Epithelial cell of prostate (primary cell): Measurements from ENCODE around the gene B3GLCT.

Experiments used
- DNase-seq: peaks from one replicate; pipeline ENCODE4 v3.0.0-alpha.2; 2011; ENCODE audit warnings: low read depth, low spot score
- H3K27ac ChIP-seq: fragments of 450-650 bp; 2 replicates; pipeline ENCODE4 v1.5.1; 2017; ENCODE audit warnings: mild to moderate bottlenecking

B3GLCT gene

GRCh38 chr13:31263346-31263745 lies 63.6 kb downstream of the B3GLCT start:
- H3K27ac ChIP-seq = no peak overlapping the region
- no peak for DNase-seq

DNA sequence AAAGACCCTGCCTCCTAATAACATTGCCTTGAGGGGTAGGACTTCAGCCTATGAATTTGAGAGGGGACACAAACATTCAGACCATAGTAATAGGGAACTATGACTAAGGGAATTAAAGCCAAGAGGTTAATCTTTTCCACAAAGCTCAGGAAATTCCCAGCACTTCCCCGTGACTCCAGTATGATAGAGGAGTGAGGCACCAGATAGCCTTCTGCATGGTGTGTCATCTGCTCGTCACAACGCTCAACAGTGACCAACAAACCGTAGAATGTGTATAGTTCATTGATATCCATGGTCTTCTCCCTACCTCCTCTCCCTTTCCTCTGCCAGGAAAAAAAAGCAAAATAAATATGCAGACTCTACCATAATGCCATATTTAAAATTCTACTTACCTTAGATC lies 64.4 kb downstream of the B3GLCT start:
- no peak for DNase-seq
- H3K27ac ChIP-seq = no peak overlapping the region

DNA sequence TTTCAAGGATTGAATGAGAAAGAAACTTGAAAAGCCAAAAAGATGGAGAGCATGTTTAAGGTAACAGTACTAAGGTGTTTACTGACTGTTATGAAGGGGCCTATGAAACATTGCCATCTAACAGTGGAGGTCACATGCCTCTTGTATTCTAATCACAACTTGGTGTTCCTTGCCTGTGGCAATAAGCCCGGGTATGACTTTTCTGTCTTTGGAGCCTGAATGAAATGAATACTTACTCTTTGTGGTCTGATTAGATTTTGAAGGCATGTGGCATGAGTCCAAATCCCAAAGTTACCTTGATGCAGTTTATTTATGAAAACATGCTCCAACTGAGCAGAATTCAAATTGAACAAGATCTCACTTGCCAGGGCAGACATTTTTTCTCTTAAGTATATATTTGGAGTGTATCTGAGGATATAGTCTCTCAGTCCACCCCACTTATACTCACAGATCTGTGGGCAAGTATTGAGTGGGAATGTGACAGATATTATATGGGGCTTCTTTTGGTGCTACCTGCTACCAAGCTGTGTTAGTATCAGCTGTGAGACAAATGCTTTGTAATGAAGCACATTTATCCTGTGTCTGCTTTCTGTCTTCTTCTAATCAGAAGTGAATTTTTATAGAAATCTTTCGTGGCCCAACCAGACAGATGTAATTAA lies 67.5 kb downstream of the B3GLCT start:
- DNase-seq = peak; percentile 27
- no peak overlapping the region for H3K27ac ChIP-seq

DNA sequence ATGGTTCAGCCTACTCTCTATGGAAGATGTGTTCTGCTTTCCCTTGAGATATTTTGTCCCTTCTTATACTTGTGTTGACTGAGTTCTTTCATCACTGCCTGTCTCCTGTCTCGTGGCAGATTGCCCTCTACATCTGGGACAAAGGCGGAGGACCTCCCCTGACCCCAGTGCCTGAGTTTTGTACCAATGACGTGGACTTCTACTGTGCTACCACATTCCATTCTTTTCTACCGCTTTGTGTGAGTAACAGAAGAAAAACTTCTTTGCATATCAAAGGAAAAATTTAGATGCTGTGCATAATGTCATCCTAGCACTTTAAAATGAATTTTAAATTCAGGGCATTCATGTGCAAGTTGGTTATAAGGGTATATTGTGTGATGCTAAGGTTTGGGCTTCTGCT lies 74.6 kb downstream of the B3GLCT start:
- DNase-seq = no peak

DNA sequence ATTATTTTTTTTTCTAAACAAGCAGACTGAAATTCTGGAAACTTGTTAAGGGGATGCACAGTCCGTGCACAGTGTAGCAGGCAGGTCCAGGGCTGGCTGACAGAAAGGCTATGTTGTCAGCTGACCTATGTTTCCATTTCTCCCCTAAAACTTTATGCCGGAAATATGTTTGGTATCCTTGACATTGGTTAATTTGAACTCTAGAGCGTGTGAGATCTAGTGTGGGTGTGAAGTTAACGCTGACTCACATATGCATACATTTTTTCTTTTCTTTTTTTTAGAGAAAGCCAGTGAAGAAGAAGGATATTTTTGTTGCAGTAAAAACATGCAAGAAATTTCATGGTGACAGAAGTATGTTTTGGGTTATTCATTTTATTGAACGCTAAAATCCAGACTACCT lies 76.6 kb downstream of the B3GLCT start:
- no peak overlapping the region for H3K27ac ChIP-seq
- no peak for DNase-seq

More for the DNA sequence above, 74.6 kb downstream of the B3GLCT start:
- no peak overlapping the region for H3K27ac ChIP-seq

GRCh38 chr13:31278869-31279268 lies 79.1 kb downstream of the B3GLCT start:
- DNase-seq = no peak
- H3K27ac ChIP-seq = no peak overlapping the region

DNA sequence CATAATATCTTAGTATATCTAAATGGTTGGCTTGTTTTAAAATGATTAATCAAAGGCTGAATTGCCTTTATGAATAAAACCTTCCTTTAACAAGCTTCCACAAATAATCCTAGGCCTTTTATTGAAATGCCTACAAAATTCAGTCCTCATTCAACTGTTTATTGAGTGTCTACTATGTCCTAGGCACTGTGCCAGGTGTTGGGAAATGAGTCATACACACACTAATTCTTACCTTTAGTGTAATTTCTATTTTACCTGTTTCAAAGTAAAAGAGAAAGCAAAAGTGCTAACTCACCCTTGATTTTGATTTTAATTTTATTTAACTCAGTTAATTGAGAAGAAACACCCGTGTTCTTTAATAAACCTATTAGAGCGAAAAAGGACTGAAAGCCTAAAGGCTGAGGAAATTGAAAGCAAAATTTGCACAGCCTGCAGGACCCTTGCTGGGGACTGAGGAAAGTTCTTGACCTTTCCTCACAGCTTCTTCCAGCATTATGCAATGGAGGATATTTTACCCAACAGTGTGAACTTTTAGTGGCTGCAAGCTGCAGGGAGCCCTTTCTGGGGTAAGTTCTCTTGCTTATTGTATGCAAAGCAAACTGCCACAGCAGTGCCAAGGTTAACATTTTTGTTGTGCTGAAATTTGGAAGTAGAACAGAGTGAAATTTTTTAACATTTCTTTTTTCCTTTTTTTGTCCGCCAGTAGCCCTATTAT lies 83.1 kb downstream of the B3GLCT start:
- no peak overlapping the region for H3K27ac ChIP-seq
- DNase-seq = no peak

- no peak overlapping the region for H3K27ac ChIP-seq
Observed at GRCh38 chr13:31286930-31287329, 87.2 kb downstream of the B3GLCT start.

DNA sequence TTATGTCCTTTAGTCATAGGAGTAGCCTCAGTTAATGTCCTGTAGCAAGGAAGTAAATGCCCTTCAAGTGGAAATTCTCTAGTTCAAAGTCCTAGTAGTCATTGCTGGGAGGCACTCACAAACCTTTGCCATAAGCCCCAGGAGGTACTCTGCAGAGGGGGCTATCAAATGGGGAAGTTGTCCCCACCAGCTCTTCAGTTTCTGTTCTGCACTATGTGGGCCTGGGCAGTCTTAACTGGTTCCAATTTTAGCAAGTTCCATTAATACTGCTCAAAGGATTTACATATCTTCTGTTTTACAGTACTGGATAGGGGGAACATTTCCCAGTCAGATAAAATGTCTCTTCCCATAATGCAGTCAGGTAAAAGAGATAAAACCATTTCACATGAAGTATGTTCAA lies 101.3 kb downstream of the B3GLCT start:
- no peak for DNase-seq
- H3K27ac ChIP-seq = no peak overlapping the region

More at GRCh38 chr13:31286930-31287329, 87.2 kb downstream of the B3GLCT start:
- DNase-seq = no peak

DNA sequence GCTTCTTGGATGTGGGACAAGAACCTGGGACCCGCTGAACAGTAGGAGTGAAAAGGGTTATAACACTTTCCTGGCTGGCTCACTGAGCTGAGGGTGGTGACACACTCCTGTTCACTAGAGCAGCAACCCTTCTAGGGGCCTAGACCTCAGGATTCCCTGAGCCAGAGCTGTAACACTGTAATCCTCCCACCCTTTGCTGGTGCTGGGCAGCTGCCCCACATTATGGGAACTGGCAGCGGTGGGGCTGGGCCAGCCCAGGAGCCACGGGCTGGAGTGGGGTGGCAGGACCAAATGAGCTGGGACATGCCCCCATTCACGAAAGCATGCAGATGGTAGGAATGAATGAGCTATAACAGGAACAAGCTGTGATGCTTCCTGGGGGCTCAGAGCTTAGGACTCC lies 110.6 kb downstream of the B3GLCT start:
- no peak for DNase-seq
- no peak overlapping the region for H3K27ac ChIP-seq

GRCh38 chr13:31310786-31311185 lies 111.0 kb downstream of the B3GLCT start:
- no peak overlapping the region for H3K27ac ChIP-seq
- DNase-seq = peak; percentile 34

- DNase-seq = no peak
Observed at GRCh38 chr13:31311921-31312320, 112.1 kb downstream of the B3GLCT start.

DNA sequence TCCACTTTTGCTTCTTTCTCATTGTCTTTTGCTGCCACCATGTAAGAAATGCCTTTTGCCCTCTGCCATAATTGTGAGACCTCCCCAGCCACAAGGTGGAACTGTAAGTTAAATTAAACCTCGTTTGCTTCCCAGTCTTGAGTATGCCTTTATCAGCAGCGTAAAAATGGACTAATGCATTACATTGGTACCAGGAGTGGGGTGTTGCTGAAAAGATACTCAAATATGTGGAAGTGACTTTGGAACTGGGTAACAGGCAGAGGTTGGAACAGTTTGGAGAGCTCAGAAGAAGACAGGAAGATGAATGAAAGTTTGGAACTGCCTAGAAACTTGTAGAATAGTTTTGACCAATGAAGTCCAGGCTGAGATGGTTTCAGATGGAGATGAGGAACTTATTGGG lies 115.2 kb downstream of the B3GLCT start:
- DNase-seq = no peak

More at GRCh38 chr13:31311921-31312320, 112.1 kb downstream of the B3GLCT start:
- H3K27ac ChIP-seq = no peak overlapping the region

DNA sequence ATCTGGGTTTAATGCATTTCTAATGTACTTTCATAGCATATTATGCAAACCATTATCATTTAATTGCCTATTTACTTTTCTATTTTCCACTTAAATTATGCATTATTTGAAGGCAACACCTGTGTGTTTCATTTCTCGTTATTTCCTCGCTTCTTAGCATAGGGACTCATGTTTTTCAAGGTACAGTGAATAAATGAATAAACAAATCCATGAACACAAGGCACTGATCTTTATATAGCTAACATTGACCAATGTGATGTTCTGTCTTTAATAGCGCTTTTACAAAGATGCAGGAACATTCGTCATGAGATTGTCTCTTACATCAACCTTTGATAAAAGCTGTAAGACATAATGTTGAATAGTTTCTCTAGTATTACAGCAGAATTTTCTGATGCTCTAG lies 121.2 kb downstream of the B3GLCT start:
- no peak for DNase-seq

More for the DNA sequence above, 115.2 kb downstream of the B3GLCT start:
- no peak overlapping the region for H3K27ac ChIP-seq

DNA sequence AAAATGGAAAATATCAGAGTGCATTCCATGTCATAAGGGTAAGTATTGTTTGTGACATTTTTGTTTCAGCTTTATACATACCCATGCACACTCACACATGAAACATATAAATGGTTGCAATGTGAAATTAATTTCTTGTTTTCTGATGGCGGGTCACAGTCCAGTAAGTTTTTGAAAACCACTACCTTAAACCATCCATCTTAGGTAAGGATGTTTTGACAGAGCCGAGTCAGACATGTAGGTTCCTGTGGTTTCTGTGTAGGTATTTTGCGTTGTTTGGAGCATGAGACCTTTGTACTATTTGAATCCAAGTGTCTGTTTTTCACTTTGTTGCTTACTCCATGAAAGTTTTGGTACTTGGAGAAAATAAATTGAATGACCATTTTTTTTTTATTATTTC lies 121.7 kb downstream of the B3GLCT start:
- DNase-seq = no peak
- no peak overlapping the region for H3K27ac ChIP-seq

More for the DNA sequence above, 121.2 kb downstream of the B3GLCT start:
- H3K27ac ChIP-seq = no peak overlapping the region

DNA sequence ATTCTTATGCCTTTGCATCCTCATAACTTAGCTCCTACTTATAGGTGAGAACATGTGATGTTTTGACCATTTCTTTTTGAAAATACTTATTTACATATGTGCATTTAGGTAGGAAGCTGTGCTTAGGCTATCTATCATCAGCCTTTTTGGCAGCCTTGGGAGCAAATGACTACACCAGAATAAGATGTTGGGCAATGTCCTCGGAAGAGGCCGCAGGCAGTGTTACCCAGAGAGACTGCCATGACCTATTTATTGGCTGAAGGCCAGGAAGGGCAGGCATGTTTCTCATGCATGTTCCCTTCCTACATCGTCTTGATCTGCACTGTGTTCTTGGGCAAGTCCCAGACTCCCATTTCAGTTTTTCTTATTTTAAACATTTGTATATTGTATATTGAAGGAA lies 122.3 kb downstream of the B3GLCT start:
- no peak for DNase-seq
- H3K27ac ChIP-seq = no peak overlapping the region

DNA sequence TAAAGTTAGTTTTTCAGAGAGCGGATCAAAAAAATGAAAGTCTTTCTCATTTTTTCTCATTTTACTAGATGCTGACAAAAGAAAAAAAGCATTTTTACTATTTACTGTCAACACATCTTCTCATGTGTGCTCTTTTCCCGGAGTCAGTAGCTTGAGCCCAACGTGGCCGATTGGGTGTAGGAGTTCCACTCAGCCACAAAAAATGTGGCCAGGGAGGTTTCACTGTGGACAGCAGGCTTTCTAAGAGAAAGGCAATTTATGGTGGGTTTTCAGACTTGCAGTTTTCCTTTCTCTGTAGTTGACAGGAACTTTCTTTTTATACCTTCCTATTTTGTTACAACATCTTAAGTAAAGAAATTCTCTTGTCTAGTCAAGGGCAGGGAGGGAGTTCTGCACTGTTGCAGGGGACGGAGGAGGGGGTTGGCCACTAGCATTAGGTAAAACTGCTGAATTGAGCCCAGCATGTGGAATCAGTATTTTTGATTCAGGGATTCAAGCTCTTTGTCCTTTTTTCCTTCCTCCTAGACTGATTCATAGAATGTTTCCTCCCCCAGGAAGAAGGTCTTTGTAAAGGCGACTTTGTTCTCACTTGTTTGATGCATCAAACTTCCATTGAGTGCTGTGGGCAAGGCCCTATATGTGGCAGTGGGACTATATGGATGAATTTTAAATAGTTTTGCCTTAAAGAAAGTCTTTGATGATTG lies 123.1 kb downstream of the B3GLCT start:
- DNase-seq = no peak
- H3K27ac ChIP-seq = no peak overlapping the region

GRCh38 chr13:31327182-31327860 lies 127.5 kb downstream of the B3GLCT start:
- no peak for DNase-seq
- no peak overlapping the region for H3K27ac ChIP-seq

- no peak for DNase-seq
- H3K27ac ChIP-seq = no peak overlapping the region
Observed at GRCh38 chr13:31328549-31329235, 128.9 kb downstream of the B3GLCT start.

- DNase-seq = no peak
- no peak overlapping the region for H3K27ac ChIP-seq
Observed at GRCh38 chr13:31330236-31330635, 130.5 kb downstream of the B3GLCT start.
